Measurements from ENCODE around the gene DYNC2H1.

The DYNC2H1 gene

DNA sequence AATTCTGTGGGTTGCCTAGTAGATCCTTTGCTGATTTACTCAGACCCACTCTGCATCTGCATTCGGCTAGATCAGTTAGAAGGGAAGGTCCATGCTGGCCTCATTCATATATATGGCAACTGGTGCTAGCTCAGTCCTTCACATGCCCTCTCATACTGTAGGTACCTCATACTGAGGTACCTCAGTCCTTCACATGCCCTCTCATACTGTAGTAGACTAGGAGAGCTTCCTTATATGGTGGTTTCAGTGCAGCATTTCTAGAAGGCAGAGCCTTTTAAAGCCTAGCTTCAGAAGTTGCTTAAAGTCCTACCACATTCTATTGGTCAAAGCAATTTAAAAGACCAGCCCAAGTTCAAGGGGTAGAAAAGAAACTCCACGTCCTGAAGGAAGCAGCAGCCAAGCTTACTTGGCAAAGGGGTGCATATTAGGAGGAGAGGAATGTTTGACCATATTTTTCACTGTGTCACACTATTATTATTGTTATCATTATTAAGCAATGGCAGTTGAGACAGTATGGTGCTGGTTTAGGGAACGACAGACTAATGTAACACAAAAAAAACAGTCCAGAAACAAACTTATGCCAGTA, 356.4 kb downstream of the DYNC2H1 start:
- no peak for DNase-seq (ENCODE audit: low read depth in 2 of 2)

DNA sequence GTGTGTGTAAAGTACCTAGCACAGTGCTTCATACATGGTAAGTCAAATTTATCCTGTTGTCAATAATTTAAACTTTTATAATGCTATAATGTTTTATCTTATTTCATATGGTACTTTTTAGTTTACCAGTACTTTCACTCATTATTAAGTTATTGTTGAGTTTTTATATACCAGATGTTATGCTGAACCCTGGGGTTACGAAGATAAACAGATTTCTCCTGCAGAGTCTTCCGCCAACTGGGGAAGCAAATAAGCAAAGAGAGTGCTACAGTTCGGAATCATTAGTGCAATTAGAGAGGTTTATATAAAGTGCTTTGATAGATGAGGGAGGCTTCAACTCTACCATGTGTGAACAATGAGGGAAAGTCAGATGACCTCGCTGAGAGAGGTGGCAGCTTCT, 362.3 kb downstream of the DYNC2H1 start:
- DNase-seq (ENCODE audit: low read depth in 2 of 2): no peak

DNA sequence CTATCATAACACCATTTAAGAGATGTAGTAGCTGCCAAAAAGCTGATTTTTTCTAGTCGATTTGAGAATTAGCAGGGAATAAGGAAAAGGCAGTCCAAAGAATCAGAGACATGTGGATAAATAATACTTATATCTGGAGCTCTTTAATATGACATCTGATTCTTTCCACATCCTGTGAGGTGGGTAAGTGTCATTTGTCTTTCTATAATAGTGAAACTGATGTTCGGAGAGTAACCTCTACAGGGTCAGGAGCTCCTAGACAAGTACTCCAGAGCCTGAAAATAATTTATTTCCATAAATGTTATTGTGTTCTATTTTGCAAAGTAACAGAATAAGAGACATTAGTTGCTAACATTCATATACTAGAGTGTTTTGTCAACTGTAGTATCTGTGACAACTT, 367.6 kb downstream of the DYNC2H1 start:
- DNase-seq (ENCODE audit: low read depth in 2 of 2): no peak

DNA sequence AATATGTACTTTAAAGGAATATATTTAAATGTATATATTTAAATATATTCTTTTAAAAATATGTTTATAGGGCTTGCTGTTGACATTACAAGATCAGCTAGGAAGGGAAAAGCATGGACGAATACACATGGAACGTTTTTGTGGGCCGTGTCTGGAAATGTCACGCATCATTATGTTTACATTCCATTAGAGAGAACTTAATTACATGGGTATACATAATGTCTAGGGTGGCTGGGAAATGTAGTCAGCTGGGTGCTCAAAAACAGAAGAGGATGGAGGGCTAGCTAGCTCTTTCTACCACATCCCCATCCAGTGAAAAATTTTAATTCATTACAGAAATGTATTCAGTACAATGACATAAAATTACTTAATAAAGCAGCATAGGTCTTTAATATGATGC, 371.2 kb downstream of the DYNC2H1 start:
- DNase-seq (ENCODE audit: low read depth in 2 of 2): no peak

DNA sequence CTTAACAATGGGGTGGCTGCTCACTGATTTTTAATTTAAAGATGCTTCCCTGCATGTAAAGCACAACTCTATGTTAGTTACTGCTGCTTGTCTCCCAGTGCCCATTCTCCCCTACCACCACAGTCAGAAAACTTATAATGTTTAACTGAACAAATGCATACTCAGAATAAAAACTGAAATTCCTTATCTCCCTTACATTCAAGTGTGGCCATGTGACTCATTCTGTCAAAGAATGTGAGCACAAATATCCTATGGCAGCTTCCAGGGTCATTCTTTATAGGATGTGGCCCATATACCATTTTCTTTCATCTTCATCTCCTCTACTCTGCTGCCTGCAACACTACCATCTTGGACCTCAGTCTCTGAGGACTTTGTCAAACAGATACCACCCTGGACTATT, 374.8 kb downstream of the DYNC2H1 start:
- DNase-seq (ENCODE audit: low read depth in 2 of 2): no peak

DNA sequence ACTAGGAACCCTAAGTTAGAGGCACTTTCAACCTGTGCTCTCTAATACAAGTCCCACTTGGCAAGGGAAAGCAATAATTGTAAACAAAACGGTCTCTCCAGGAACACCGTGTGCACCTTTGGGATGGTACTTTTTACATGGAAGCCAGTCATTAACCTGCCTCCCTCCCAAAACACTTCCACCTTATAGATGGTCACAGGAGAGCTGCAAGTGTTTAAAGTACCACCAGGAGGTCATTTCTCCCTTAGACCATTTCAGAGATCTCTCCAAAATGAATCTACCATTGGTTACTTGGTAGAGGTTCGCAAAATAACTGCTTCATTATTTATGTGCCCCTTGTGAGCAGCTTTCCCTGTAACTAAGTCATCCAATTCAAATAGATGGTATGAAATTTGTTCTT, 375.3 kb downstream of the DYNC2H1 start:
- no peak for DNase-seq (ENCODE audit: low read depth in 2 of 2)

- DNase-seq (ENCODE audit: low read depth in 2 of 2): no peak
These were observed 377.4 kb downstream of the DYNC2H1 start for GRCh38 chr11:103486604-103487003.

- no peak for DNase-seq (ENCODE audit: low read depth in 2 of 2)
These were observed 377.9 kb downstream of the DYNC2H1 start for GRCh38 chr11:103487113-103487512.

DNA sequence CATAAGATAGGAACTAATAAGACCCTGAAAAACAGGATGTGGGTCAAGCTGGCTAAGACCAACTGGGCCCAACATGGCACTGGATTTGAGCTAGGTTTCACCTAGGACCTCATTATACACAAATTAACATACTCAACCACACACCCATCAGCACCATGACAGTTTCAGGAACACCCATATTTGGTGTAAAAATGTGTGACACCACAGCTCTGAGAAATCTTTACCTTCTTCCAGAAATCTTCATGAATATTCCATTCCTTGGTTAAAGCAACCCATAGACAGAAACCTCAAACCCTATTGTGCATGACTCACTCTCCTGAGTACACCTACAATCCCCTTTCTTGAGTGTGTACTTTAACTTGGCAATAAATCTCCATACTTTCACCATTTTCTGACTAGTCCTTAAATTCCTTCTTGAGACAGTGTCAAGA, 378.8 kb downstream of the DYNC2H1 start:
- no peak for DNase-seq (ENCODE audit: low read depth in 2 of 2)

- DNase-seq (ENCODE audit: low read depth in 2 of 2): no peak
These were observed 379.4 kb downstream of the DYNC2H1 start for GRCh38 chr11:103488579-103488978.

DNA sequence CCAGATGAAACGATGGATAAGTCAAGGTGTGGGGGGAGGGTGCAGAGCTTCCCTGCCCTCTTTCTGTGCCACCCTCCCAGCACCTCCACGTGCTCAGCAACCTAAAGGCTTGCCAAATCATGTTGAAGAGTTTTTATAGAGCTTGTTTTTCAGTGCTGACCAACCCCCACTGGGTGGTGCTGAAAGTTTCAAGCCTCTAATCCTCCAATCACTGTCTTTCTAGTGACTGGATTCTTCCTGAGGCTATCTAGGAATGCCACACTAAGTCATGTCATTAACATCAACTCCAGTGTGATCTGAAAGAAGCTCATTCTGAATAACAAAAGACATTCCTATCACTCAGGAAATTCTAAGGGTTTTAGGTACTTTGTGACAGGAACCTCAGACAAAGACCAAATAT, 382.6 kb downstream of the DYNC2H1 start:
- no peak for DNase-seq (ENCODE audit: low read depth in 2 of 2)

DNA sequence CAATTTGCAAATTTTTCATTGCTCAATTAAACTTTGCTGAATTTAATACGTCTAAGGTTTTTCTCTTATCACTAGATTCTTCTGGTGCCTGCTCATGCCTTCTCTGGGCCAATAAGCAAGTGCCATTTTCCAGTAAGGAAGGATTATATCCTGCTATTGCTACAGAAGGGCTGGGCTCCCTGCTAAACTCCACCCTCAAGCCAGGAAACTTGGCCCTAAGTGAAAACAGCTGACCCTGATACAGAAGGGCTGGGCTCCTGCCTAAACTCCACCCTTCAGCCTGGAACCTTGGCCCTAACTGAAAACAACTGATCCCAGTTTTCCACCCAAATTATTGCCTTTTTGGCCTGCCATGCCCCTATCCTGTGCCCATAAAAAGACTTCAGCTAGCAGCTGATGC, 385.3 kb downstream of the DYNC2H1 start:
- no peak for DNase-seq (ENCODE audit: low read depth in 2 of 2)

- DNase-seq (ENCODE audit: low read depth in 2 of 2): no peak
These were observed 388.0 kb downstream of the DYNC2H1 start for GRCh38 chr11:103497268-103497667.

GRCh38 chr11:103499710-103500340, 390.6 kb downstream of the DYNC2H1 start:
- no peak for DNase-seq (ENCODE audit: low read depth in 2 of 2)

- DNase-seq (ENCODE audit: low read depth in 2 of 2): no peak
These were observed 406.1 kb downstream of the DYNC2H1 start for GRCh38 chr11:103515283-103515682.

DNA sequence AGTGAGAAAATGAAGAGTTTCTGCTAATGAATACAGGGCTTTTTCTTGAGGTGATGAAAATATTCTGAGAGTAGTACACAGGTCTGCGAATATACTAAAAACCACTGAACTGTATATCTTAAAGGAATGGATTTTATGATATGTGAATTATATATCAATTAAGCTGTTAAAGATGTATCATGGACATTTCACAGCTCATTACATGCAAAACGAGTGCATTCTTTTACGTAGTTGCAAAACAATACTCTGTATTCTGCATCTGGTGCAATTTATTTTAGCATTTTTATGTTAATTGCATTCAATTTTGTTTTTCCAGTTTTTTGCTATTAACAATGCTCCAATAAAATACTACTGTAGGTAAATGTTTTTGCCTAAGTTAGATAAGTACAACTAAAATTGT, 411.6 kb downstream of the DYNC2H1 start:
- DNase-seq (ENCODE audit: low read depth in 2 of 2): no peak

- no peak for DNase-seq (ENCODE audit: low read depth in 2 of 2)
These were observed 415.8 kb downstream of the DYNC2H1 start for GRCh38 chr11:103525069-103525468.

- no peak for DNase-seq (ENCODE audit: low read depth in 2 of 2)
These were observed 418.8 kb downstream of the DYNC2H1 start for GRCh38 chr11:103528046-103528445.

DNA sequence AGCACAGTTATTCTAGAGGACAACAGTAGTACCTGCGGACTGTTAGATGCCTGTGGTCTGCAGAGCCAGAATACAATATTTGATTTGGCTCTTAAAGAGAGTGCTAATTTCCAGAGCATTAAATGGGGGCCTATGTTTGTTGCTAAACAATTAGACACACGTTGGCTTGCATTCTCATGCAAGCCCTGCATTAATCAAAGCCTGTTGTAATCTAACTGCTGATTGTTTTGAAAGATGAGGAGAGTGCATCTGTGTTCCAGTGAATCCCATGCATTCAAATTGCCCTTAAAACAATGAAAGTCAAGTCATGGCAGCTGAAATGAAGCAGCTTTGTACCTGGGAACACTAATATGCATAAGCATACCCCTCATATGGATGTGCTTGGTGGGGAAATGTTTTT, 419.4 kb downstream of the DYNC2H1 start:
- no peak for DNase-seq (ENCODE audit: low read depth in 2 of 2)

GRCh38 chr11:103529181-103529684, 420.0 kb downstream of the DYNC2H1 start:
- DNase-seq (ENCODE audit: low read depth in 2 of 2): no peak
